Measurements from ENCODE around the gene KCTD7.
"Not testable (repeated sequence)": the region's sequence is repeated elsewhere in the genome, so short reads cannot be mapped to it uniquely, and the experiment has no call there.

KCTD7 gene

DNA sequence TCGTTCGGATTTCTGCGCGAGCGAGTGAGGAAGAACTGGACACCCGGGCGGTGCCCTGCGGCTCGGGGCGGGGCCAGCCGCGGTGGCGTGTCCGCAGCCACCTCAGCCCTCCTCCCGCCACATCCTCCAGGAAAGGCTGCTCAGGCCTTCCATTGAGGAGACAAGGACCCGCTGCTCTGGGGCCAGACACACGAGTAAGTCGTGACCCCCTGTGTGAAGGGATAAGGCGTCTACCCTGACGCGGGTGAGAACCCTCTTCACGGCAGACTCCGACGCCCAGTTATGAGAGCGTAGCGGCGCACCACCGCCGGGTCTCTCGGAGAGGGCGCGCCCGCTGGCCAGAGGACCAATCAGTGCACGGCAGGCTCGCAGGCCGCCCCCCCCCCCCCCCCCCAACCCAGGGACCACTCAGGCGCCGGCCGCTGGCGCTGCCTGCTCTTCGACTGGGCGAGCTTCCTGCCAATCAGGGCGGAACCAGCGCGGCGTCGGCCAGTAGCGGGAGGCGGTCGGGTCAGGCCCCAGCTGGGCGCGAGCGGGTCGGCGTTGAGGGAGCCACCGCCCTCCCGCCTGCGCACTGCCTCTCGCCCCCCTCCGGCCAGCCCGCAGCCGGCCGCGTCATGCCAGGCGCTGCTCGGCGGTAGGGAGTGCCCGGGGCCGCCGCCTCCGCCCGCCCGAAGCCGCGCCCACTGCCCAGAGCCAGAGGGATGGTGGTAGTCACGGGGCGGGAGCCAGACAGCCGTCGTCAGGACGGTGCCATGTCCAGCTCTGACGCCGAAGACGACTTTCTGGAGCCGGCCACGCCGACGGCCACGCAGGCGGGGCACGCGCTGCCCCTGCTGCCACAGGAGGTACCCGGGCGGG lies at the start of gene KCTD7:
Gene KCTD7 (plus strand): TSS at position 521 of the 861 bp plus-strand sequence. CDS start 184 bp downstream, at position 705.
- peak within 1 kb of the TSS; percentile 90 for H3K27ac ChIP-seq
- DNase-seq, result peak; percentile 98
- H3K9me3 ChIP-seq (ENCODE audit: severe bottlenecking), result no peaks in the 10 kb centered on the region
- no peaks in the 10 kb centered on the region for H3K27me3 ChIP-seq (ENCODE audit: insufficient read depth, low read depth, severe bottlenecking)
- H3K36me3 ChIP-seq, result peaks cover 3% of the 10 kb centered on the region; the same call in 1 of the 2 replicates
- TF ChIP-seq, protein P1, sequence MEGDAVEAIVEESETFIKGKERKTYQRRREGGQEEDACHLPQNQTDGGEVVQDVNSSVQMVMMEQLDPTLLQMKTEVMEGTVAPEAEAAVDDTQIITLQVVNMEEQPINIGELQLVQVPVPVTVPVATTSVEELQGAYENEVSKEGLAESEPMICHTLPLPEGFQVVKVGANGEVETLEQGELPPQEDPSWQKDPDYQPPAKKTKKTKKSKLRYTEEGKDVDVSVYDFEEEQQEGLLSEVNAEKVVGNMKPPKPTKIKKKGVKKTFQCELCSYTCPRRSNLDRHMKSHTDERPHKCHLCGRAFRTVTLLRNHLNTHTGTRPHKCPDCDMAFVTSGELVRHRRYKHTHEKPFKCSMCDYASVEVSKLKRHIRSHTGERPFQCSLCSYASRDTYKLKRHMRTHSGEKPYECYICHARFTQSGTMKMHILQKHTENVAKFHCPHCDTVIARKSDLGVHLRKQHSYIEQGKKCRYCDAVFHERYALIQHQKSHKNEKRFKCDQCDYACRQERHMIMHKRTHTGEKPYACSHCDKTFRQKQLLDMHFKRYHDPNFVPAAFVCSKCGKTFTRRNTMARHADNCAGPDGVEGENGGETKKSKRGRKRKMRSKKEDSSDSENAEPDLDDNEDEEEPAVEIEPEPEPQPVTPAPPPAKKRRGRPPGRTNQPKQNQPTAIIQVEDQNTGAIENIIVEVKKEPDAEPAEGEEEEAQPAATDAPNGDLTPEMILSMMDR (IDR thresholded peaks at IDR 0.05; ENCODE audit: low read depth, low read length), result no peak
- H3K4me3 ChIP-seq (ENCODE audit: low read depth, low read length), result peak within 1 kb of the TSS; percentile 92

DNA sequence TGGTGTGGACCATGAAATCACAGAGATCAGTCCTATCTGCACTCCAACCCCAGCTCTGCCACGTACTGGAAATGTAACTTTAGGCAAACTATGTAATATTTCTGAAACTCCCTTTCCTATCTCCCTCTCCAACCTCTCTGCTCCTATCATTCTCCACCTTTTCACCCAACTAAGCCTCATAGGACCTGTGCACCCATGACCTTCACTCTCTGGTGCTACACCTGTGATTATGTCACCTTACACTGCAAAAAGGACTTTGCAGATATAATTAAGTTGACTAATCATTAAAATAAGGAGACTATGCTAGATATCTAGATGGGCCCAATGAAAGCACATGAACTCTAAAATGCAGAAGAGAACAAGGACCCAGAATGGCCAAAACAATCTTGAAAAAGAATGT lies 48.3 kb upstream of the KCTD7 start:
- not testable (repeated sequence) for H3K9me3 ChIP-seq (ENCODE audit: severe bottlenecking); H3K4me3 ChIP-seq (ENCODE audit: low read depth, low read length); H3K27me3 ChIP-seq (ENCODE audit: insufficient read depth, low read depth, severe bottlenecking); H3K27ac ChIP-seq; H3K36me3 ChIP-seq; DNase-seq

DNA sequence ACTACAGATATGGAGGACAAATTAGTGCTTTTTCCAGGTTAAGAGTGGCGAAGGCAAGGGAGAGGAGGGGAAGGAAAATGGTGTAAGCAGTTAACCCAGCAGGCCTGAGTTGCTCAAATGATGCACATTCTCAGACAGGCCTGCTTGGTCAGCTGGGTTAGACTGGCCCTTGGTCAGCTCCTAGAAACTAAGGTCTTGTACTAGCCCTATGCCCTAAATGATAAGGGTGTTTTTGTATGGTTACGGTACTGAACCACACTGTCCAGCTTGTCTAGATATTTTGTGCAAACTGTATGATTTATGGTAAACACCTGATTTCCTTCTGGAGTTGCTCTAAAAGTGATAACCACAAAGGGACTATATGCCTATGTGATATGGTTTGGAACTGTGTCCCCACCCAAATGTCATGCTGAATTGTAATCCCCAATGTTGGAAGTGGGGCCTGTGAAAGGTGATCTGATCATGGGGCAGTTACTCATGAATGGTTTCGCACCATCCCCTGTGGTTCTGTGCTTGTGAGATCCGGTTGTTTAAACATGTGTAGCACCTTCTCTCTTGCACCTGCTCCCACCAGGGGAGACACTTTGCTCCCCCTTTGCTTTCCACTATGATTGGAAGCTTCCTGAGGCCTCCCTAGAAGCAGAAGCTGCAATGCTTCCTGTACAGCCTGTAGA lies 45.7 kb upstream of the KCTD7 start:
- not testable (repeated sequence) for H3K36me3 ChIP-seq; H3K4me3 ChIP-seq (ENCODE audit: low read depth, low read length); H3K27ac ChIP-seq

DNA sequence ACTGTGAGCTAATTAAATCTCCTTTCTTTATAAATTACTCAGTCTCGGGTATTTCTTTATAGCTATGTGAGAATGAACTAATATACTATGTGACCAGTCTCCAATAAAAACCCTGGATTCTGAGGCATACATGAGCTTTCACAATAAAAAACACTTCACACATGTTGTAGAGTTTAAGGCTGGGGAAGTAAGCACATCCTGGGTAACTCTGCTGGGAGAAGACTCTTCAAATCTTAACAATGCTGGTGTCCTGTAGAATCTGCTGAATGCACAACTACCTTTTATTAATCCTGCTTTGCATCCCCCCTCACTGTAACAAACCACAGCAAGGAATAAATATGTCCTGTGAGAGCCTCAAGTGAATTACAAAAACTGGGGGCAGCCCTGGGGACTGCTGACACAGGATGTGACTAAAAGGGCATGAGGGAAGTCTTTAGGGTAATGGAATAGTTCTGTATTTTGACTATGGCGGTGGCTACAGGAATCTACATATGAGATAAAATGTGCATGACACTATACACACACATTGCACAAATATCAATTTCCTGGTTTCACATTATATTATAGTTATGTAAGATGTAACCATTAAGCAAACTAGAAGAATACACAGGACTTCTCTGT lies 45.1 kb upstream of the KCTD7 start:
- no peak for DNase-seq
- no peak overlapping the region for H3K4me3 ChIP-seq (ENCODE audit: low read depth, low read length)
- H3K27me3 ChIP-seq (ENCODE audit: insufficient read depth, low read depth, severe bottlenecking), result no peaks in the 10 kb centered on the region
- no peak overlapping the region for H3K27ac ChIP-seq
- TF ChIP-seq, protein P1 (IDR thresholded peaks at IDR 0.05; ENCODE audit: low read depth, low read length), result no peak
- peaks cover 3% of the 10 kb centered on the region for H3K36me3 ChIP-seq
- H3K9me3 ChIP-seq (ENCODE audit: severe bottlenecking), result no peaks in the 10 kb centered on the region

More for the DNA sequence above, 45.7 kb upstream of the KCTD7 start:
- not testable (repeated sequence) for DNase-seq; H3K9me3 ChIP-seq (ENCODE audit: severe bottlenecking); H3K27me3 ChIP-seq (ENCODE audit: insufficient read depth, low read depth, severe bottlenecking)

DNA sequence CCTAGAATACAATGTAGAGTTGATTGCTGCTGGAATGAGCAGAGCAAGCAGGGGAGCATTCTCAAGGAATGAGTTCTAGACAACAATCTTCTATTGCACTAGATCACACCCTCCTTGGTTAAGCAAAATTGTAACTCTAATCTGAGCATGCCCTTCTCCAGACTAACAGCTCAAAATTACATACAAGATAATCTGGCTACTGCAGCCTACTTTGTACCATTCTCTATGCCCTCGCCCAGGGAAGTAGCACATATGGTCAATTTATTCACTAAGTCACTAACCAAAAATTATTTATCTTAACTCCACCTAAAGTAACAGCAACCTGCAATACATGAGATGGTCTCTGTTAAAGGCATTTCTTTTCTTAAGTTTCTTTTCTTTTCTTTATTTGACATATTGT lies 42.5 kb upstream of the KCTD7 start:
- H3K9me3 ChIP-seq (ENCODE audit: severe bottlenecking), result no peaks in the 10 kb centered on the region
- H3K27me3 ChIP-seq (ENCODE audit: insufficient read depth, low read depth, severe bottlenecking), result no peaks in the 10 kb centered on the region
- H3K36me3 ChIP-seq, result peaks cover 3% of the 10 kb centered on the region
- TF ChIP-seq, protein P1 (IDR thresholded peaks at IDR 0.05; ENCODE audit: low read depth, low read length), result no peak
- no peak overlapping the region for H3K4me3 ChIP-seq (ENCODE audit: low read depth, low read length)
- no peak overlapping the region for H3K27ac ChIP-seq
- DNase-seq, result no peak

DNA sequence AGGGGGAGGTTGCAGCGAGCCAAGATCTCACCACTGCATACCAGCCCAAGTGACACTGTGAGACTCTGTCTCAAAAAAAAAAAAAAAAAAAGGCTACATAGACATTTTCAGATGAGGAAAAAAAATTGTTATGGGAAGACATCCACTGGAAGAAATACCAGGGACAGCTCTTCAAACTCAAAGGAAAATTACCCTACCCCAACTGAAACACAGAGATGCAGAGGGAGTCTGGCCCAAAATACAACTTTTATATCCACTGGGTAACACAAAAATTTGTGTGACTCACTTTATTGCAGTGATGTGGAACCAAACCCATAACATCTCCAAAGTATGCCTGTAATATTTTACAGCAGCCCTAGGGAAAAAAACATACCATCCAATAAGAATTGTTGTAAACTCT lies 40.5 kb upstream of the KCTD7 start:
- not testable (repeated sequence) for H3K9me3 ChIP-seq (ENCODE audit: severe bottlenecking); H3K27me3 ChIP-seq (ENCODE audit: insufficient read depth, low read depth, severe bottlenecking); H3K27ac ChIP-seq; DNase-seq; H3K36me3 ChIP-seq; H3K4me3 ChIP-seq (ENCODE audit: low read depth, low read length)

DNA sequence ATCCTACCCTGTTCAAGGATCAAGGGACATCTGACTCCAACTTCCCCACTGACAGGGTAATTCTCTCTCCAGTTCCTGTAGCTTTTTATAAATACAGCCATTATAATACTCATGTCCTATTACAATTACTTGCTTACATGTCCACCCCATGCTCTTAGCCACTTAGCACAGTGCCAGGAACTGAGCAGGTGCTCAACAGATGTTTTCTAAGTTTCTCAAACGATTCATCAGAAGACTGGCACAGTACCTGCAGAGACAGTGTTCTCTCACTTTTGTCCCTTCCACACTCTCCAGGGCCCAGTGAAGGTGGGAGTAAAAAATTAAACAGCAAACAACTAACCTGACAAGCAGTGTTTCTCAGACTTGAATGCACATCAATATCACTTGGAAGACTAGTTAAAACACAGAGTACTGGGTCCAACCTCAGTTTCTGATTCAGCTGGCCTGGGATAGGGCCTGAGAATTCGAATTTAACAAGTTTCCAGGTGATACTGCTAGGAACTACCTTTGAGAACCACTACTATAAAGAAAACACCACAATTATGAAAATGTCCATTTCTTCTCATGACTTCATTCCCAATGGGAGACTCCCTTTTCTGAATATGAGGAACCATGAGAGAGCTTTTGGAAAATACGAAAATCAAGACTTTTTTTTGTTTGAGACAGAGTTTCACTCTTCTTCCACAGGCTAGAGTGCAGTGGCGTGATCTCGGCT lies 39.7 kb upstream of the KCTD7 start:
- H3K27ac ChIP-seq; H3K27me3 ChIP-seq (ENCODE audit: insufficient read depth, low read depth, severe bottlenecking); H3K9me3 ChIP-seq (ENCODE audit: severe bottlenecking); H3K4me3 ChIP-seq (ENCODE audit: low read depth, low read length); DNase-seq; H3K36me3 ChIP-seq: not testable (repeated sequence)

DNA sequence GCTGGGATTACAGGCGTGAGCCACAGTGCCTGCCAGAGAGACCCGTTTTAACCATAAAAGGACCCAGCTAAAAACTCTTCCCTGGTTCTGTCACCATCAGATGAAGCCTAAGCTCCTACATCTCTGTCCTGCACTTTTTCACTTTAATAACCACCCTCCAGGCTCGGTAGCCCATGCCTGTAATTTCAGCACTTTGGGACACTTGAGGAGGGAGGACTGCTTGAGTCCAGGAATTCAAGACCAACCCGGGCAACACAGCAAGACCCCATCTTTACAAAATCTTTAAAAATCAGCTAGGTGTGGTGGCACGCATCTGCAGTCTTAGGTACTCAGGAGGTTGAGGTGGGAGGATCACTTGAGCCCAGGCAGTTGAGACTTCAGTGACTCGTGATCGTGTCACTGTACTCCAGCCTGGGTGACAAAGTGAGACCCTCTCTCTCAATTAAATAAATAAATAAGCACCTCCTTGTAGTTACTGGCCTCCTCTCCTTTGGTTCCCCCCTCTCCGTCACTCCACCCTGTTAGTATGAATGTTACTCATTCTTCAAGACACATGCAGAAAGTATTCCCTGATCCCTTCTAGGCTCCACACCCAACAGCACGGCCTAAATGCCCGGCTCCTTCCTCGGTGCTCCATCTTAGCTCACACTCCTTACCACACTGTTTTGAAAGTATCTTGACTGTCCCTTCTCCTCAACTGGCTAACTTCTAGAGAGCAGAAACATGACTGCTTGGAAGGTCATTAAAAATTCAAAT lies 38.2 kb upstream of the KCTD7 start:
- H3K4me3 ChIP-seq (ENCODE audit: low read depth, low read length), result peak overlapping the region; percentile 97; the same call in 1 of the 2 replicates
- not testable (repeated sequence) for H3K9me3 ChIP-seq (ENCODE audit: severe bottlenecking); DNase-seq; H3K27me3 ChIP-seq (ENCODE audit: insufficient read depth, low read depth, severe bottlenecking); H3K36me3 ChIP-seq; H3K27ac ChIP-seq

DNA sequence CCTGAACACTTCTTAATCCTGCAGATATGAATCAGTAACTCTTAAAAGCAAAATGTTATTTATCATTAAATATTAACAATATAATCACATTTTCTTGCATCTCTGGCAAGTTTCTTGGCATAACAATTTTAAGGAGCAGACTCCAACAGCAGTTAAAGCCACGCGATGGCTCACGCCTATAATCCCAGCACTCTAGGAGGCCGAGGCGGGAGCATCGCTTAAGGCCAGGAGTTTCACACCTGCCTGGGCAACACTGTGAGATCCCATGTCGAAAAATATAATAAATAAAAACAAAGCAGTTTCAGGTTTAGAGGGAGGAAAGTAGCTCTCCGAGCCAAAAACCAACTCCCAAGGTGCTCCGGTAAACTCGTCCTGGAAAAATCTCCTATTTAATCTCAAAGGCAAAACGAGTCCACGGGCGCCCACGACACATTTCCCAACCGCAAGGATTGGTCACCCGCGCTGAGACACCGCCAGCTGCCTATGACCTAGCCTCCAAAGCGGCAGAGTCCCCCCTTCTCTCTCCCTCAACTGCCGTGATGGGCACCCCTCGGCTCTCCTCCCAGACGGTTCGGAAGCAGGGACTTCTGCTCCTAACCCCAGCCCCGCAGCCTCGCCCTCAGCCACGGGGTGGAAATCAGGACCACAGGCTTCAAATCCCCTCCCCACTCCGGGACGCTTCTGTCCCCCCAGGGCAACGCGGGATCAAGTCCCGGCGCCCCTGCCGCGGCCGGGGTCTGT lies 37.5 kb upstream of the KCTD7 start:
- peak; percentile 17 for DNase-seq
- not testable (repeated sequence) for H3K27me3 ChIP-seq (ENCODE audit: insufficient read depth, low read depth, severe bottlenecking); H3K36me3 ChIP-seq; H3K9me3 ChIP-seq (ENCODE audit: severe bottlenecking)
- Histone ChIP-seq H3K4me3 (ENCODE audit: low read depth, low read length) (peak overlapping the region; percentile 97), H3K27ac (peak overlapping the region; percentile 91)
